Endothelial cell (in vitro differentiated cells): ENCODE measurements around the gene ANTKMT. TPM values are rescaled to one million over a fixed set of nuclear protein-coding genes. Genes with fewer than 3 reads are reported as not detected.

ENCODE experiments used
- DNase-seq: peaks from one replicate; pipeline ENCODE4 v3.0.0; 2021; ENCODE audit warnings: low spot score
- H3K27ac Mint-ChIP-seq: one replicate; pipeline ENCODE4 v1.8.0; 2021; ENCODE audit warnings: mixed read lengths, inconsistent platforms; ENCODE audit not compliant: unreplicated experiment
- H3K27me3 Mint-ChIP-seq: one replicate; pipeline ENCODE4 v1.8.0; 2021; ENCODE audit warnings: mild to moderate bottlenecking, moderate library complexity, mixed read lengths, inconsistent platforms; ENCODE audit not compliant: unreplicated experiment
- H3K36me3 Mint-ChIP-seq: one replicate; pipeline ENCODE4 v1.8.0; 2021; ENCODE audit warnings: mild to moderate bottlenecking, low read depth, mixed read lengths, inconsistent platforms; ENCODE audit not compliant: unreplicated experiment
- H3K4me1 Mint-ChIP-seq: one replicate; pipeline ENCODE4 v1.8.0; 2021; ENCODE audit warnings: mild to moderate bottlenecking, mixed read lengths, inconsistent platforms; ENCODE audit not compliant: unreplicated experiment
- H3K4me3 Mint-ChIP-seq: one replicate; pipeline ENCODE4 v1.8.0; 2021; ENCODE audit warnings: mild to moderate bottlenecking, mixed read lengths, inconsistent platforms; ENCODE audit not compliant: unreplicated experiment
- H3K9me3 Mint-ChIP-seq: one replicate; pipeline ENCODE4 v1.8.0; 2021; ENCODE audit warnings: mixed read lengths, inconsistent platforms; ENCODE audit not compliant: unreplicated experiment
- CTCF ChIP-seq: fragments of 200-600 bp; sonication (generic); IDR thresholded peaks from one replicate; pipeline ENCODE4 v1.5.0; 2021; ENCODE audit warnings: antibody characterized with exemption; ENCODE audit not compliant: unreplicated experiment
- total RNA-seq: library from RNA; stranded (reverse); fragmentation: NEBNext Ultra II Directional; extraction: Animal tissue kit (Norgen Biotek cat#: 25700); gene quantifications from one replicate; pipeline ENCODE4 v1.2.1, GENCODE V29; 2021; ENCODE audit not compliant: unreplicated experiment

ANTKMT gene
- total RNA-seq, 1 donor from 2014 or later: 11.1 TPM

GRCh38 chr16:708019-708418 is 12.9 kb upstream of the ANTKMT start:
- no peak for TF ChIP-seq CTCF
- no peak for DNase-seq
- Mint-ChIP-seq H3K27me3 (peaks cover 23% of the 10 kb centered on the region), H3K4me3 (no peak overlapping the region), H3K4me1 (no peaks in the 10 kb centered on the region), H3K36me3 (no peaks in the 10 kb centered on the region), H3K27ac (no peak overlapping the region), H3K9me3 (no peaks in the 10 kb centered on the region)

GRCh38 chr16:708959-709358 is 12.0 kb upstream of the ANTKMT start:
- no peaks in the 10 kb centered on the region for H3K4me1 Mint-ChIP-seq
- H3K36me3 Mint-ChIP-seq: no peaks in the 10 kb centered on the region
- DNase-seq: no peak
- no peak overlapping the region for H3K27ac Mint-ChIP-seq
- peaks cover 25% of the 10 kb centered on the region for H3K27me3 Mint-ChIP-seq
- H3K9me3 Mint-ChIP-seq: no peaks in the 10 kb centered on the region
- H3K4me3 Mint-ChIP-seq: no peak overlapping the region
- TF ChIP-seq CTCF: no peak

GRCh38 chr16:709566-710499 is 11.1 kb upstream of the ANTKMT start:
- no peak for DNase-seq
- H3K27ac Mint-ChIP-seq: no peak overlapping the region

GRCh38 chr16:710500-711075 is 10.4 kb upstream of the ANTKMT start:
- H3K9me3 Mint-ChIP-seq: no peaks in the 10 kb centered on the region
- H3K27me3 Mint-ChIP-seq: peaks cover 27% of the 10 kb centered on the region
- H3K4me3 Mint-ChIP-seq: no peak overlapping the region
- H3K4me1 Mint-ChIP-seq: no peaks in the 10 kb centered on the region
- no peaks in the 10 kb centered on the region for H3K36me3 Mint-ChIP-seq
- no peak for TF ChIP-seq CTCF
- H3K27ac Mint-ChIP-seq: no peak overlapping the region
- DNase-seq: no peak

More at GRCh38 chr16:709566-710499, 11.1 kb upstream of the ANTKMT start:
- no peak for TF ChIP-seq CTCF
- Mint-ChIP-seq H3K36me3 (no peaks in the 10 kb centered on the region), H3K27me3 (peaks cover 27% of the 10 kb centered on the region), H3K4me1 (no peaks in the 10 kb centered on the region), H3K4me3 (no peak overlapping the region), H3K9me3 (no peaks in the 10 kb centered on the region)

GRCh38 chr16:711084-711483 is 9.9 kb upstream of the ANTKMT start:
- H3K4me1 Mint-ChIP-seq: no peaks in the 10 kb centered on the region
- no peaks in the 10 kb centered on the region for H3K36me3 Mint-ChIP-seq
- no peak overlapping the region for H3K27ac Mint-ChIP-seq
- no peaks in the 10 kb centered on the region for H3K9me3 Mint-ChIP-seq
- peaks cover 27% of the 10 kb centered on the region for H3K27me3 Mint-ChIP-seq
- H3K4me3 Mint-ChIP-seq: no peak overlapping the region
- TF ChIP-seq CTCF: no peak
- no peak for DNase-seq
